Gastrocnemius medialis (tissue), 4 donors: ENCODE measurements around the gene ITGAD. TPM values are rescaled to one million over a fixed set of nuclear protein-coding genes. Genes with fewer than 3 reads are reported as not detected.

Source experiments
- ATAC-seq, 2 donors: fragments of 150-250 bp; one replicate each; pipeline ENCODE4 v1.9.1; 2016
- DNase-seq, 2 donors: peaks; one replicate each; pipeline ENCODE4 v3.0.0-alpha.2; 2019
- H3K27ac ChIP-seq, 4 donors: fragments of 200-600 bp; sonication (generic); 1 replicate in 1 of 4; 2 replicates in 3 of 4; pipeline ENCODE4 v1.5.1; 2016 to 2018; ENCODE audit warnings: mild to moderate bottlenecking in 2 of 4, moderate library complexity in 1 of 4
- H3K27me3 ChIP-seq, 3 donors: fragments of 200-600 bp; sonication (generic) in 2 of 3; 1 replicate in 1 of 3; 2 replicates in 2 of 3; pipeline versions ENCODE4 v1.5.1 to v1.6.0; 2016 to 2019; ENCODE audit warnings: mild to moderate bottlenecking in 1 of 3, moderate library complexity in 1 of 3
- H3K36me3 ChIP-seq, 2 donors: fragments of 200-600 bp; sonication (generic) in 1 of 2; one replicate each; pipeline ENCODE4 v1.5.1; 2017 to 2018
- H3K4me1 ChIP-seq, 2 donors: fragments of 200-600 bp; sonication (generic) in 1 of 2; one replicate each; pipeline ENCODE4 v1.5.1; 2016 to 2017; ENCODE audit warnings: mild to moderate bottlenecking in 2 of 2
- H3K4me3 ChIP-seq, 4 donors: fragments of 200-600 bp; sonication (generic) in 3 of 4; 1 replicate in 1 of 4; 2 replicates in 3 of 4; pipeline ENCODE4 v1.5.1; 2016 to 2019; ENCODE audit warnings: mild to moderate bottlenecking in 2 of 4
- H3K9me3 ChIP-seq, 3 donors: fragments of 200-600 bp; sonication (generic) in 2 of 3; 1 replicate in 1 of 3; 2 replicates in 2 of 3; pipeline ENCODE4 v1.5.1; 2016 to 2019
- CTCF ChIP-seq, 5 experiments: fragments of 450-650 bp in 3 of 5; fragments of 200-600 bp in 2 of 5; sonication (generic) in 2 of 5; IDR thresholded peaks in 4 of 5; conservative IDR thresholded peaks in 1 of 5; 1 replicate in 4 of 5; 2 replicates in 1 of 5; pipeline ENCODE4 v1.5.1; 2016 to 2019; ENCODE audit warnings: antibody characterized with exemption in 5 of 5, mild to moderate bottlenecking in 3 of 5, moderate library complexity in 3 of 5
- POLR2A ChIP-seq, 2 donors: fragments of 450-650 bp; IDR thresholded peaks; one replicate each; pipeline ENCODE4 v1.6.1; 2017; ENCODE audit warnings: antibody characterized with exemption in 2 of 2, mild to moderate bottlenecking in 2 of 2, moderate library complexity in 2 of 2
- in situ Hi-C, 4 donors: fragments of 200-750 bp; cut with MboI; loops; one replicate each; pipeline versions ENCODE4 v1.15.0 to v1.8.0; 2017; ENCODE audit warnings: low sequenced_read_pairs in 4 of 4
- intact Hi-C: fragments of 100-400 bp; cut with DNase I; formaldehyde crosslinking; loops from one replicate; pipeline ENCODE4 v1.15.1; 2023; ENCODE audit warnings: low total_unique reads
- total RNA-seq, 4 donors: library from RNA; depleted of rRNA; stranded (reverse); fragments of >200 nt; gene quantifications; one replicate each; pipeline versions ENCODE4 v1.1.0 to v1.2.3, GENCODE V29; 2016

Gene ITGAD
- total RNA-seq, 4 donors from 2014 or later, result not detected

GRCh38 chr16:31428638-31429247 lies 35.6 kb downstream of the ITGAD start:
- no peaks in the 10 kb centered on the region for H3K9me3 ChIP-seq
- TF ChIP-seq POLR2A (IDR thresholded peaks at IDR 0.05) (no peak), CTCF (IDR thresholded peaks at IDR 0.05 in 4 of 5, conservative IDR thresholded peaks at IDR 0.05 in 1 of 5) (no peak)
- in situ Hi-C loops, result loop anchor here in 2 of 4 donors (25.0 kb wide), 2 partner anchors 441 to 466 kb away; partner anchors contain the start of genes HSD3B7 (in 1 of the 2) and SETD1A (in 1 of the 2)
- H3K27ac ChIP-seq, result peak overlapping the region; percentile 92 to 100 (median 98)
- DNase-seq (peak in 1 of 2 donors; percentile 61), ATAC-seq (peak; percentile 41 to 51)
- H3K36me3 ChIP-seq, result peaks cover 0 to 8% of the 10 kb centered on the region in 2 donors
- no peaks in the 10 kb centered on the region for H3K27me3 ChIP-seq
- peak overlapping the region in 3 of 4 donors; percentile 67 to 83 (median 78) for H3K4me3 ChIP-seq
- H3K4me1 ChIP-seq, result peaks cover 61 to 68% of the 10 kb centered on the region in 2 donors
- intact Hi-C loops, result loop anchor here (1.0 to 2.0 kb wide), 3 partner anchors 25 to 214 kb away; partner anchors contain the start of genes ARMC5 and TRIM72

- peak overlapping the region; percentile 92 to 100 (median 98) for H3K27ac ChIP-seq
- peak overlapping the region in 1 of 4 donors; percentile 7 for H3K4me3 ChIP-seq
- no peaks in the 10 kb centered on the region for H3K9me3 ChIP-seq
- DNase-seq (peak; percentile 86 to 91), ATAC-seq (peak; percentile 76 to 81)
- H3K4me1 ChIP-seq, result peaks cover 58 to 63% of the 10 kb centered on the region in 2 donors
- H3K36me3 ChIP-seq, result peaks cover 0 to 8% of the 10 kb centered on the region in 2 donors
- intact Hi-C loops, result loop anchor here (2.0 kb wide), 1 partner anchor 215 kb away; the partner anchor contains the start of gene TRIM72
- TF ChIP-seq POLR2A (IDR thresholded peaks at IDR 0.05) (peak; percentile 17 to 44), CTCF (IDR thresholded peaks at IDR 0.05 in 4 of 5, conservative IDR thresholded peaks at IDR 0.05 in 1 of 5) (peak in 1 of 5 experiments; percentile 4)
- in situ Hi-C loops, result loop anchor here in 2 of 4 donors (25.0 kb wide), 2 partner anchors 442 to 467 kb away; partner anchors contain the start of genes HSD3B7 (in 1 of the 2) and SETD1A (in 1 of the 2)
- H3K27me3 ChIP-seq, result no peaks in the 10 kb centered on the region
These were observed 36.2 kb downstream of the ITGAD start for GRCh38 chr16:31429314-31429713.

GRCh38 chr16:31429796-31430195 lies 36.7 kb downstream of the ITGAD start:
- ATAC-seq (peak in 1 of 2 donors; percentile 32), DNase-seq (no peak)
- H3K4me3 ChIP-seq, result no peak overlapping the region
- peaks cover 55 to 59% of the 10 kb centered on the region in 2 donors for H3K4me1 ChIP-seq
- no peaks in the 10 kb centered on the region for H3K27me3 ChIP-seq
- no peak for TF ChIP-seq POLR2A (IDR thresholded peaks at IDR 0.05)
- peak in 1 of 5 experiments; percentile 4 for TF ChIP-seq CTCF (IDR thresholded peaks at IDR 0.05 in 4 of 5, conservative IDR thresholded peaks at IDR 0.05 in 1 of 5)
- intact Hi-C loops (loop anchor here (2.0 kb wide), 1 partner anchor 215 kb away; the partner anchor contains the start of gene TRIM72), in situ Hi-C loops (loop anchor here in 2 of 4 donors (25.0 kb wide), 2 partner anchors 442 to 467 kb away; partner anchors contain the start of genes HSD3B7 (in 1 of the 2) and SETD1A (in 1 of the 2))
- H3K27ac ChIP-seq, result peak overlapping the region; percentile 92 to 100 (median 98)
- H3K9me3 ChIP-seq, result no peaks in the 10 kb centered on the region
- H3K36me3 ChIP-seq, result peaks cover 0 to 8% of the 10 kb centered on the region in 2 donors

GRCh38 chr16:31430380-31431052 lies 37.4 kb downstream of the ITGAD start:
- in situ Hi-C loops, result loop anchor here in 2 of 4 donors (25.0 kb wide), 2 partner anchors 443 to 468 kb away; partner anchors contain the start of genes HSD3B7 (in 1 of the 2) and SETD1A (in 1 of the 2)
- no peak for ATAC-seq
- Histone ChIP-seq H3K9me3 (no peaks in the 10 kb centered on the region), H3K4me3 (no peak overlapping the region), H3K27me3 (no peaks in the 10 kb centered on the region), H3K4me1 (peaks cover 50 to 54% of the 10 kb centered on the region in 2 donors), H3K27ac (peak overlapping the region; percentile 92 to 100 (median 98)), H3K36me3 (peaks cover 0 to 8% of the 10 kb centered on the region in 2 donors)
- intact Hi-C loops, result no loop called here
- DNase-seq, result peak in 1 of 2 donors; percentile 22
- TF ChIP-seq POLR2A (IDR thresholded peaks at IDR 0.05) (no peak), CTCF (IDR thresholded peaks at IDR 0.05 in 4 of 5, conservative IDR thresholded peaks at IDR 0.05 in 1 of 5) (no peak)
